GM12878 (cell line): Measurements from ENCODE around the gene C19orf47.

Experiments used
- CBX3 ChIP-seq: fragments of 200-600 bp; sonication (generic); IDR thresholded peaks from 2 replicates; pipeline ENCODE4 v1.6.1; 2016; ENCODE audit warnings: low read depth, borderline replicate concordance
- JUNB ChIP-seq: IDR thresholded peaks from 2 replicates; pipeline ENCODE4 v1.6.1; 2016; ENCODE audit warnings: antibody characterized with exemption, mild to moderate bottlenecking
- POLR2A ChIP-seq: IDR thresholded peaks from 2 replicates; pipeline ENCODE4 v1.6.1; 2011; ENCODE audit warnings: low read depth, mild to moderate bottlenecking, low read length
- RCOR1 ChIP-seq: conservative IDR thresholded peaks from 2 replicates; pipeline ENCODE4 v1.6.1; 2012; ENCODE audit warnings: low read depth, low read length, improper control_type of control experiment
- REST ChIP-seq: IDR thresholded peaks from 2 replicates; pipeline ENCODE4 v1.6.1; 2012; ENCODE audit warnings: mild to moderate bottlenecking, low read depth, low read length

- TF ChIP-seq REST = no peak
- no peak for TF ChIP-seq JUNB
- no peak for TF ChIP-seq CBX3
- TF ChIP-seq RCOR1 = no peak
- TF ChIP-seq POLR2A = no peak
These were observed 41.3 kb upstream of the C19orf47 start for GRCh38 chr19:40389404-40390083.
